ENCODE results near the gene TTC13.

GRCh38 chr1:230906226-230906625 lies 72.4 kb downstream of the TTC13 start:
- TF ChIP-seq EGR1 (IDR thresholded peaks at IDR 0.05; ENCODE audit: low read depth in 2 of 2) (no peak), RXRA (IDR thresholded peaks at IDR 0.05) (no peak), JUND (IDR thresholded peaks at IDR 0.05) (no peak), GABPA (IDR thresholded peaks at IDR 0.05 in 1 of 2, conservative IDR thresholded peaks at IDR 0.05 in 1 of 2) (no peak), FOXA2 (IDR thresholded peaks at IDR 0.05) (no peak), RAD21 (IDR thresholded peaks at IDR 0.05) (no peak), YY1 (IDR thresholded peaks at IDR 0.05) (no peak), MAX (IDR thresholded peaks at IDR 0.05) (no peak), HNF4A (conservative IDR thresholded peaks at IDR 0.05) (no peak)
- TF ChIP-seq, protein P1, sequence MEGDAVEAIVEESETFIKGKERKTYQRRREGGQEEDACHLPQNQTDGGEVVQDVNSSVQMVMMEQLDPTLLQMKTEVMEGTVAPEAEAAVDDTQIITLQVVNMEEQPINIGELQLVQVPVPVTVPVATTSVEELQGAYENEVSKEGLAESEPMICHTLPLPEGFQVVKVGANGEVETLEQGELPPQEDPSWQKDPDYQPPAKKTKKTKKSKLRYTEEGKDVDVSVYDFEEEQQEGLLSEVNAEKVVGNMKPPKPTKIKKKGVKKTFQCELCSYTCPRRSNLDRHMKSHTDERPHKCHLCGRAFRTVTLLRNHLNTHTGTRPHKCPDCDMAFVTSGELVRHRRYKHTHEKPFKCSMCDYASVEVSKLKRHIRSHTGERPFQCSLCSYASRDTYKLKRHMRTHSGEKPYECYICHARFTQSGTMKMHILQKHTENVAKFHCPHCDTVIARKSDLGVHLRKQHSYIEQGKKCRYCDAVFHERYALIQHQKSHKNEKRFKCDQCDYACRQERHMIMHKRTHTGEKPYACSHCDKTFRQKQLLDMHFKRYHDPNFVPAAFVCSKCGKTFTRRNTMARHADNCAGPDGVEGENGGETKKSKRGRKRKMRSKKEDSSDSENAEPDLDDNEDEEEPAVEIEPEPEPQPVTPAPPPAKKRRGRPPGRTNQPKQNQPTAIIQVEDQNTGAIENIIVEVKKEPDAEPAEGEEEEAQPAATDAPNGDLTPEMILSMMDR (IDR thresholded peaks at IDR 0.05; ENCODE audit: low read depth, low read length, missing input control): no peak
- TF ChIP-seq, protein P2, sequence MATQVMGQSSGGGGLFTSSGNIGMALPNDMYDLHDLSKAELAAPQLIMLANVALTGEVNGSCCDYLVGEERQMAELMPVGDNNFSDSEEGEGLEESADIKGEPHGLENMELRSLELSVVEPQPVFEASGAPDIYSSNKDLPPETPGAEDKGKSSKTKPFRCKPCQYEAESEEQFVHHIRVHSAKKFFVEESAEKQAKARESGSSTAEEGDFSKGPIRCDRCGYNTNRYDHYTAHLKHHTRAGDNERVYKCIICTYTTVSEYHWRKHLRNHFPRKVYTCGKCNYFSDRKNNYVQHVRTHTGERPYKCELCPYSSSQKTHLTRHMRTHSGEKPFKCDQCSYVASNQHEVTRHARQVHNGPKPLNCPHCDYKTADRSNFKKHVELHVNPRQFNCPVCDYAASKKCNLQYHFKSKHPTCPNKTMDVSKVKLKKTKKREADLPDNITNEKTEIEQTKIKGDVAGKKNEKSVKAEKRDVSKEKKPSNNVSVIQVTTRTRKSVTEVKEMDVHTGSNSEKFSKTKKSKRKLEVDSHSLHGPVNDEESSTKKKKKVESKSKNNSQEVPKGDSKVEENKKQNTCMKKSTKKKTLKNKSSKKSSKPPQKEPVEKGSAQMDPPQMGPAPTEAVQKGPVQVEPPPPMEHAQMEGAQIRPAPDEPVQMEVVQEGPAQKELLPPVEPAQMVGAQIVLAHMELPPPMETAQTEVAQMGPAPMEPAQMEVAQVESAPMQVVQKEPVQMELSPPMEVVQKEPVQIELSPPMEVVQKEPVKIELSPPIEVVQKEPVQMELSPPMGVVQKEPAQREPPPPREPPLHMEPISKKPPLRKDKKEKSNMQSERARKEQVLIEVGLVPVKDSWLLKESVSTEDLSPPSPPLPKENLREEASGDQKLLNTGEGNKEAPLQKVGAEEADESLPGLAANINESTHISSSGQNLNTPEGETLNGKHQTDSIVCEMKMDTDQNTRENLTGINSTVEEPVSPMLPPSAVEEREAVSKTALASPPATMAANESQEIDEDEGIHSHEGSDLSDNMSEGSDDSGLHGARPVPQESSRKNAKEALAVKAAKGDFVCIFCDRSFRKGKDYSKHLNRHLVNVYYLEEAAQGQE (IDR thresholded peaks at IDR 0.05): no peak
- TF ChIP-seq, protein P3, sequence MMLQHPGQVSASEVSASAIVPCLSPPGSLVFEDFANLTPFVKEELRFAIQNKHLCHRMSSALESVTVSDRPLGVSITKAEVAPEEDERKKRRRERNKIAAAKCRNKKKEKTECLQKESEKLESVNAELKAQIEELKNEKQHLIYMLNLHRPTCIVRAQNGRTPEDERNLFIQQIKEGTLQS (IDR thresholded peaks at IDR 0.05): no peak
- TF ChIP-seq, protein P4, sequence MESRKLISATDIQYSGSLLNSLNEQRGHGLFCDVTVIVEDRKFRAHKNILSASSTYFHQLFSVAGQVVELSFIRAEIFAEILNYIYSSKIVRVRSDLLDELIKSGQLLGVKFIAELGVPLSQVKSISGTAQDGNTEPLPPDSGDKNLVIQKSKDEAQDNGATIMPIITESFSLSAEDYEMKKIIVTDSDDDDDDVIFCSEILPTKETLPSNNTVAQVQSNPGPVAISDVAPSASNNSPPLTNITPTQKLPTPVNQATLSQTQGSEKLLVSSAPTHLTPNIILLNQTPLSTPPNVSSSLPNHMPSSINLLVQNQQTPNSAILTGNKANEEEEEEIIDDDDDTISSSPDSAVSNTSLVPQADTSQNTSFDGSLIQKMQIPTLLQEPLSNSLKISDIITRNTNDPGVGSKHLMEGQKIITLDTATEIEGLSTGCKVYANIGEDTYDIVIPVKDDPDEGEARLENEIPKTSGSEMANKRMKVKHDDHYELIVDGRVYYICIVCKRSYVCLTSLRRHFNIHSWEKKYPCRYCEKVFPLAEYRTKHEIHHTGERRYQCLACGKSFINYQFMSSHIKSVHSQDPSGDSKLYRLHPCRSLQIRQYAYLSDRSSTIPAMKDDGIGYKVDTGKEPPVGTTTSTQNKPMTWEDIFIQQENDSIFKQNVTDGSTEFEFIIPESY (IDR thresholded peaks at IDR 0.05): no peak
